GM18498 (cell line): ENCODE measurements around the gene FEZF1.

Experiments
- ATAC-seq: cut with Tn5 transposase; IDR thresholded peaks from one replicate; pipeline ENCODE4 v1.9.1; 2021; ENCODE audit warnings: mild to moderate bottlenecking, moderate library complexity; ENCODE audit not compliant: unreplicated experiment

The FEZF1 gene

DNA sequence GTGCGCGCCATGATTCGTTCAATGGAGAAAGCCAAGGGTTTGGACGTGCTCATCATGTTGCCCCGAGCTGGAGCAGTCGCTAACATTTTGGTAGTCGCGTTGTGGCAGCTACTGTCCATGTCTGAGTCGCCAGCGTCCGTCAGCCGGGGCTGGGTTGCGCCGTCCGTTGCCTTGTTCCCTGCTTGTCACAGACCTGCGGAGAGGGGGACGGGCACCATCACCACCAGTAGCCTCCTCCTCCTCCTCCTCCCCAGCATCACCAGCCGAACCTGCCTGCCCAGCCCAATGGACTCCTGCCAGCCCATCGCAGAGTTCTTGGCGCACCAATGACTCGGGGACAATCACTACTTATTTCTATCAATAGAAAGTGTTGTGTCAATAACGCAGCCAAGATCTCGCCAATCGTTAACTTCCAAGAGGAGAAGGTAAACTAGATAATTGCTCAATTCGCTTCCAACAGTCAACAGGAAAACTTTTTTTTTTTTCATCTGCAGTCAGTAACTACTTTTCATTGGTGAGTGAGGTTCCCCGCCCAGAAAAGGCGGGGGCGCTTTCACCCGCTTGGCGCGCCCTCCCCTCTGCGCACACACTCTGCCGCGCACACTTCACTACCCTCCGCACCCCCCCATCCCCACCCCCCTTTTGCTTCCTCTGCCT, at the start of gene FEZF1:
TSS of gene FEZF1 (minus strand) at position 432 of the 657 bp plus-strand sequence. CDS start at position 119, 313 bp downstream.
- ATAC-seq: no peak

GRCh38 chr7:122352454-122352853, 47.9 kb upstream of the FEZF1 start:
- no peak for ATAC-seq

DNA sequence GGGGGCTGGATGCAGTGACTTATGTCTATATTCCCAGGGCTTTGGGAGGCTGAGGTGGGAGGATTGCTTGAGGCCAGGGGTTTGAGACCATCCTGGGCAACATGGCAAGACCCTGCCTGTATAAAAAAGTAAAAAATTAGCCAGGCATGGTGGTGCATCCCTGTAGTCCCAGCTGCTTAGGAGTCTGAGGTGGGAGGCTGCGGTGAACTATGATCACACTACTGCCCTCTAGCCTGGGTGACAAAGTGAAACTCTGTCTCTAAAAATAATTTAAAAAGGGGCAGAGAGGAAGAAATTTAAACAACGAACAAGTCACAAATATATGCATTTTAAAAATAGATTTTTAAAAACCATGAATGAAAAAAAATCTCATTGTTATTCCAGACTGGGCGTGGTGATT, 46.2 kb upstream of the FEZF1 start:
- no peak for ATAC-seq

DNA sequence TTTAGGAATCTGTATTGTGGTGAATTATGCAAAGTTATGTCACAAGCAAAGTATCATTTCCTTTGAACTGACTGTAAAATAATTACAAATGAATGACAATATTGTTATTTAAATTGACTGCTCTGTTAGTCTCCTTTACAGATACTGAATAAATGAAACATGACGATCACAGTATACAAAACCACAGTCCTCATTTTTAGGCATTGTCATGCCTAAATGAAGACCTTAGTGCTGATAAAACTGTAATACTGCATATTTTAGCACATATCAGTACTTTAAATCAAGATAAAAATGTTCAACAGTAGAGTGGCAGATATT, 39.7 kb upstream of the FEZF1 start:
- no peak for ATAC-seq

- ATAC-seq: no peak
These were observed 39.2 kb upstream of the FEZF1 start for GRCh38 chr7:122343601-122344302.

GRCh38 chr7:122340427-122340826, 35.9 kb upstream of the FEZF1 start:
- no peak for ATAC-seq

DNA sequence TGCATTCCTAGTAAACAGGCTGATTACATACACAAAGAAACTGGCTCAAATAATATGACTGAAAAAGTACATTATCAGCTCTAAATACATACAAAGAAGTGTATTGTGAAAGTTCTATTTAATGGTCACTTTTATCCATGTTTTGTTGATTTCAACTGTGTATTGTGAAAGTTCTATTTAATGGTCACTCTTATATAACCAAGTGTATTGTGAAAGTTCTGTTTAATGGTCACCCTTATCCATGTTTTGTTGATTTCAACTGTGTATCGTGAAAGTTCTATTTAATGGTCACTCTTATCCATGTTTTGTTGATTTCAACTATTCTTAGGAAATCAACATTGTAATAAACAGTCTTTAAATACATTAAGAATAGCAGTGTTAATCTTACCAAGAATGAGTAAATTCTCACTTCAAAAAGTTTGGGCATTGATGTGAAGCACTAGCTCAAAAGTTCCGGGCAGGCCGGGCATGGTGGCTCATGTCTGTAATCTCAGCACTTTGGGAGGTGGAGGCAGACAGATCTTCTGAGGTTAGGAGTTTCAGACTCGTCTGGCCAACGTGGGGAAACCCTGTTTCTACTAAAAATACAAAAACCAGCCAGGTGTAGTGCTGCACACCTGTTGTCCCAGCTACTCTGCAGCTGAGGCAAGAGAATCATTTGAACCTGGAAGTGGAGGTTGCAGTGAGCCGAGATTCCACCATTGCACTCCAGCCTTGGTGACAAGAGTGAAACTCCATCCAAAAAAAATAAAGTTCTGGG, 34.8 kb upstream of the FEZF1 start:
- no peak for ATAC-seq

DNA sequence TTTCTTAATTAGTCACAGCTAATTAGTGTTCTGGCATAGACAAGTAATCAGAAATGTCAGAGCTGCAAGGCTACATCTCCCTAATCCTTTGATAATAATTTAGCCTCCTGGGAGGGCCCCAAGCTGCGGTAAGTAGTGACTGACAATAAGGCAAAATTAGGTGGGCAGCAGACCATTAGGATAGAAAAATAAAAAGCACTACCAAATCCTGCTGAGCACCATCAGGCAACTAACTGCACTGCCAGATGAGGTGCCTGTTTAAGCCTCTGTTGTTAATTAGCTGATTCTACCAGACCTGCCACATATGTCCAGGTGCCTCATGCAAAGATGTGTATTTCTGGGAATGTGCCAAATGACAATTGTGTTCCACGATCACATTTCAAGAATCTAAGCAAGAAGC, 32.5 kb upstream of the FEZF1 start:
- ATAC-seq: no peak

DNA sequence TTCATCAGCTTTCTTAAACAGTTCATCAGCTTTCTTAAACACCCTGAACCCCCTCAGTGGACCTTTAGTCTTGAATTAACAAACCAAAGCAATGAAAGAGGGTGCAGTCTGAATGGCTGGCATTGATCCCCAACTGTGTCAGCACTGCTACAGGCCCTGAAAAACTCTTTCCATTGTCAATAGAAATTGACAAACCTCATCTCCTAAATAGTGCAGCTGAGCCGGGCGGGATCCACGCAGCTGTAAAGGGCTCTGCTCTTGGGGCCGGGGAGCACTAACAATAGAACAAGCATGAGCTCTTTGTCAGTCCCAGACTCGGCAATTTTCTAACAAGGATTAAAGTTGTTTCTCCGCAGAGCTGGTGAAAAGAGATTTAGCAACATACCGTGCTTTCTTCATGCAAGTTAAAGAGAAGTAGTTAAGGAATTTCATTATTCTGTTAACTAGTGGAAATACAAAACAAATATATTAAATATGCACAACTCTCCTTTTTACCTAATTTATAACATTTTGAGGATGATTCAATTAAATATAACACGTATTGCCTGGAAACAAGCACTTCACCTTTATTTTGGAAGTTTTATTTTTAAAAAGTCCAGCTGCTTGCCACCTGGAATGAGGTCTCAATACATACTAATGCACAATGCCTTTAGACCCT, 24.7 kb upstream of the FEZF1 start:
- no peak for ATAC-seq

GRCh38 chr7:122327969-122328368, 23.4 kb upstream of the FEZF1 start:
- no peak for ATAC-seq

GRCh38 chr7:122316467-122317388, 12.2 kb upstream of the FEZF1 start:
- no peak for ATAC-seq

- no peak for ATAC-seq
These were observed 11.2 kb upstream of the FEZF1 start for GRCh38 chr7:122315507-122316466.

GRCh38 chr7:122314284-122314683, 9.7 kb upstream of the FEZF1 start:
- ATAC-seq: no peak

DNA sequence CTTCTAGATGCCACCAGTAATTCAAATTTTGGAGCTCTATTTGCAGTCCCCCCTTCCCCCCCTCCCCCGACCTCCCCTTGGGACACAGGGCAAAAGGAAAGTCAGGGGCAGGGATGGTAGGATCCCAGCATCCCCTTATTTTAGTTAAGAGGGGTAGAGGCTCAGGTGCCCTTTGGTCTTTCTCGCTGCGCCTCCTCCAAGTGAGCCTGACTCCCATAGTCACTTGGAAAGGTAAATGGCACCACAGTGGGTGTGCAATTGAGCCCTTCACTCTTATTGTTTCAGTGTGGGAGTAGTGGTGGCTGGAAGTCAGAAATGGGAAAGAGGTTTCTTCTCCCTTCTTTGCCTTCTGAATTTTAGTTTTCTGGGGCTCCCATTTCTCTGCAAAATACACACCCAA, 8.2 kb upstream of the FEZF1 start:
- ATAC-seq: no peak

GRCh38 chr7:122311734-122312450, 7.3 kb upstream of the FEZF1 start:
- no peak for ATAC-seq

DNA sequence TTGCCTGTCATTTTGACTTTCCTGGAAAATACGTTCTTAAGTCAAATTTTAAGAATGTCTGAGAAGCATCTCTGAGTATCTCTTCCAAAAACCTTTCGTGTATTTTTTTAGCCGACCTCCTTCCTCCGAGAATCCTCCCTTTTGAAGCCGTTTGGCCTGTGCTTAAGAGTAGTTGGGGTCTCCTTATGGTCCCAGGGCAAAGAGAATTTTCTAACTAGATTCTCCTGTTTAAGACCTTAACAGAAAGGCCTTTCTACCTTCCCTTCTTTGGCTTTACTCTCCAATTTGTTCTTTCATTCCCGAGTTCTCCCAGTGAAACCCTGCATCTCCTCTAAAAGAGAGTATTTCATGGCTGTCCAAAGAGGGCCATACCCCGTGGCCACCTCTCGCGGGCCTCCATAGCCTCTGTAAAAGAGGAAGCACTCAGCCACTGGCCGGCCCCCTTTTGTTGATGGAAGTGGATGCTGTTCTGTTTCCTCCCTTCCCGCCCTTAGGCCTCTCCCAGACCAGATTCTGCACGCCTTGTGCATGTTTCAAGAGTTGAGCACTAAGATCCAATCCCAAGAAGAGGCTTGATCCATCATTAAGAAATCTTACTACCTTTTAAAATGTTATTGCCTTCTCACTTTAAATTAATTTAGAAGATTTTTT, 6.6 kb upstream of the FEZF1 start:
- ATAC-seq: no peak

DNA sequence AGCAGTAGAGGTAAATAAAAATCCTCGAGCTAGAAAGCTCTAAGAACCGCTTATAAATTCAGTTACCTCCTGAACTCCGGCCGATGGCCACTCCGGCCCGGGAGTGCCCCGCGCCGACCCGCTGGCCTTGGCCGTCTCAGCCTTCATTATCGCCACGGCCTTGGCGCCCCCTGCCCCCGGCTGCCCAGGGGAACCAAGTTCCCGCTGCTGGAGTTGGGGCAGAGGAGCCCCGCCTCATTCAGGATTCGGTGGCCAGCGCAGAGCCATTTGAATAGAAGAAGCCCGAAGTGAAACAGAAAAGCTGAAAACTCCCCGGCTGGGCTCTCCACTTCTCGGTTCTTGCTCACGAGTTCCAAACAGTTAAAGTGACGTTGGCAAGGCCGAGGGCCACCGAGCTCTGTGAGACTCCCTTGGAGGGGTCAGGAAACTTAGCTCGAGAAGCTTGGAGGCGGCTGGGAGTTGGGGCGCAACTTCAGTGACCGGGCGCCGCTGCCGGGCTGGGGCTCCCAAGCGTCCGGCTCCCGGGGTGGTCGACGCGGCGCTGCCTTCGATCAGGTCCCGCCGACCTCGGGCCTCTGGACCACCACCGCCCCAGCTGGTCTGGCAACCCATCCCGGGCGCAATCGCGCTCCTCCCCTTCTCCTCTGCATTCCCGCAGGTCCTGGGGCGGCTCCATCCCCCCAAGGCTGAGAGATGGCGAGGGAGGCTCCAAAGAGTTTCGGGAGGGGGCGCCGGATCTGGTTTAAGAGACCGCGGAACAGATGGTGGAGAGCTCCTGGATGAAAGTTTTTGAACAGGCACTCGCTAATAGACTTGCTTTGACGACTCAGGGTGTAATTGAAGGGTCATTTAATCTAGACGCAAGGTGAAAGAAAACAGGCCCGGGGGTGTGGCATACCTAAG, 5.8 kb upstream of the FEZF1 start:
- ATAC-seq: peak; percentile 81
